Measurements from ENCODE around the gene PPP1R3F.
"Not testable (repeated sequence)": the region's sequence is repeated elsewhere in the genome, so short reads cannot be mapped to it uniquely, and the experiment has no call there.

PPP1R3F gene

DNA sequence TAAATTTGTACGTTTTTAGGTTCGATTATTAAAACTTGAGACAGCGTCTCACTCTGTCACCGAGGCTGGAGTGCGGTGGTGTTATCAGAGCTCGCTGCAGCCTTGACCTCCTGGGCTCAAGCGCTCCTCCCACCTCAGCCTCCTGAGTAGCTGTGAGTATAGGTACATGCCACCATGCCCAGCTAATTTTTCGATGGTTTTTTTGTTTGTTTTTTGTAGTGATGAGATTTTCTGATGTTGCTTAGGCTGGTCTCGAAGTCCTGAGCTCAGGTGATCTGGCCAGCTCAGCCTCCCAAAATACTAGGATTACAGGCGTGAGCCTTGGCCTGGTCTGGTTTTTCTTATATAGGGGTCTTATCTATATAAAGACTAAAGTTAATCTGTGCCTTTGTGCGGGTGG, 60.8 kb downstream of the PPP1R3F start:
- not testable (repeated sequence) for H3K27ac ChIP-seq (ENCODE audit: low read depth, low read length); H3K9me3 ChIP-seq (ENCODE audit: low read length); H3K4me1 ChIP-seq (ENCODE audit: insufficient read depth, low read length); H3K27me3 ChIP-seq (ENCODE audit: control insufficient read depth in 1 of 2, insufficient read depth in 2 of 2, low read length in 2 of 2); H3K4me3 ChIP-seq (ENCODE audit: low read depth in 1 of 2, low read length in 2 of 2); H3K9ac ChIP-seq (ENCODE audit: low read length); H3K36me3 ChIP-seq (ENCODE audit: insufficient read depth, low read length)

DNA sequence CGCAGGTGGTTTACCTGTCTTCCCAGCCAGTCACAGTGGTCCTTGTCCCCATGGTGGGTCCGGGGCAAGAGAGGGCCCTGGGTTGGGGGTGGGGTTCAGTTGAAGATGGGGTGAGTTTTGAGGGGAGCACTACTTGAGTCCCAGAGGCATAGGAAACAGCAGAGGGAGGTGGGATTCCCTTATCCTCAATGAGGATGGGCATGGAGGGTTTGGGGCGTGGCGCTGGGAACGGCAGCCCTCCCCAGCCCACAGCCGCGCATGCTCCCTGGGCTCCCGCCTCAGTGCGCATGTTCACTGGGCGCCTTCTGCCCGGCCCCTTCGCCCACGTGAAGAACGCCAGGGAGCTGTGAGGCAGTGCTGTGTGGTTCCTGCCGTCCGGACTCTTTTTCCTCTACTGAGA, 61.7 kb downstream of the PPP1R3F start, which contains the start of gene GAGE13:
Gene GAGE13 (plus strand): TSS at position 301 of the 400 bp plus-strand sequence. CDS start 1,156 bp downstream, outside the sequence.
- not testable (repeated sequence) for H3K27ac ChIP-seq (ENCODE audit: low read depth, low read length); H3K27me3 ChIP-seq (ENCODE audit: control insufficient read depth in 1 of 2, insufficient read depth in 2 of 2, low read length in 2 of 2); H3K4me3 ChIP-seq (ENCODE audit: low read depth in 1 of 2, low read length in 2 of 2); H3K4me1 ChIP-seq (ENCODE audit: insufficient read depth, low read length); H3K9me3 ChIP-seq (ENCODE audit: low read length); H3K36me3 ChIP-seq (ENCODE audit: insufficient read depth, low read length); H3K9ac ChIP-seq (ENCODE audit: low read length)

DNA sequence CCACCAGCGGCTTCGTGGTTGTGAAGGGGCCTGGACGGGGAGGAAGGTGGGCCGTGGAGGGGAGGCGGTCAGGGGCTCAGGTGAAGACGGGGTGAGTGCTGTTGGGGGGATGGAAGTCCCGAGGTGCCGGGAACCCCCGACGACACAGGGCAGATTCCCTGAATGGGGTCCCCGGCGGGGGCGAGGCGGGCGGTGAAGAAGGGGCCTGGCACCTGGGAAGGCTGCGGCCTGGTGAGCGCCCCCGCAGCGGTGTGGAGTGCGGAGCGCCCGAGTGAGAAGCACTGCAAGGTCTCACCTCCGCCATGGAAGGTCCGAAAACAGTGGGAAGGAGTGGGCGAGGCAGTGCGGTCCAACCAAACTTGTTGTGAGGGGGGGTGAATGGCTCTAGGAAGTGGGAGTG, 62.2 kb downstream of the PPP1R3F start:
- not testable (repeated sequence) for H3K9me3 ChIP-seq (ENCODE audit: low read length); H3K27ac ChIP-seq (ENCODE audit: low read depth, low read length); H3K4me3 ChIP-seq (ENCODE audit: low read depth in 1 of 2, low read length in 2 of 2); H3K27me3 ChIP-seq (ENCODE audit: control insufficient read depth in 1 of 2, insufficient read depth in 2 of 2, low read length in 2 of 2); H3K36me3 ChIP-seq (ENCODE audit: insufficient read depth, low read length); H3K9ac ChIP-seq (ENCODE audit: low read length); H3K4me1 ChIP-seq (ENCODE audit: insufficient read depth, low read length)

Measured in muscle layer of colon (tissue), 2 donors.